ENCODE measurements around the gene TRIM52. TPM values are rescaled to one million over a fixed set of nuclear protein-coding genes. Genes with fewer than 3 reads are reported as not detected.

Gene TRIM52
- total and polyA plus RNA-seq, 2 of the 13 experiments (the other 11 are each of a cell fraction or from before 2014, with no cell fraction given): 7.2 to 11.6 TPM

DNA sequence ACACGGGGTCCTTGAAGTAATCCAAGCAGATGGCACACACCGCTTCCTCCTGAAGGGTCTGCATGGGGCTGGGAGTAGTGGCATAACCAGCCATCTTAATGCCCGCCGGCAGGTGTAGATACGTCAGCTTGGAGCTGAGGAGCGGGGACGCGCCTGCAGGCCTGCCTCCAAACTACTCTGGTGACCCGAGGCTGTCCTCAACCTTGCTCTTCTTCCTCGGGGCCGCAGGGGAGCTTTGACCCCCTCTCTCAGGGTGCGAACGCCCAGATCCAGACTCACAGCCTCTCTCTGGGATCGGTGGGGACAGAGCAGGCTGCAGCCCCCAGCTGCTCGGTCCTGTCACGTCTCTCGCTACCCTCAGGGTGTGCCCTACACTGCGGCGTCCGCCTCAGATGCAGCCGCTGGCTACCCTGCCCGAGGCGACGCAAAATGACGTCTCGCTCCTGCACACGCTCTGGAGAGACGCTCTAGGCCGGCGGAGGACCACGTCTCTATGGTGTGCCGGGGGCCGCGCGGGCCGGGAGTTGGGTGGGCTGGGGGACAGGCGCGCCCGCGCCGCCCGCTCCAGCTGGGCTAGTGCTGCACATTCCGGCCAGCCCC is at the start of gene TRIM52 (continued):
- TF ChIP-seq, protein P1, sequence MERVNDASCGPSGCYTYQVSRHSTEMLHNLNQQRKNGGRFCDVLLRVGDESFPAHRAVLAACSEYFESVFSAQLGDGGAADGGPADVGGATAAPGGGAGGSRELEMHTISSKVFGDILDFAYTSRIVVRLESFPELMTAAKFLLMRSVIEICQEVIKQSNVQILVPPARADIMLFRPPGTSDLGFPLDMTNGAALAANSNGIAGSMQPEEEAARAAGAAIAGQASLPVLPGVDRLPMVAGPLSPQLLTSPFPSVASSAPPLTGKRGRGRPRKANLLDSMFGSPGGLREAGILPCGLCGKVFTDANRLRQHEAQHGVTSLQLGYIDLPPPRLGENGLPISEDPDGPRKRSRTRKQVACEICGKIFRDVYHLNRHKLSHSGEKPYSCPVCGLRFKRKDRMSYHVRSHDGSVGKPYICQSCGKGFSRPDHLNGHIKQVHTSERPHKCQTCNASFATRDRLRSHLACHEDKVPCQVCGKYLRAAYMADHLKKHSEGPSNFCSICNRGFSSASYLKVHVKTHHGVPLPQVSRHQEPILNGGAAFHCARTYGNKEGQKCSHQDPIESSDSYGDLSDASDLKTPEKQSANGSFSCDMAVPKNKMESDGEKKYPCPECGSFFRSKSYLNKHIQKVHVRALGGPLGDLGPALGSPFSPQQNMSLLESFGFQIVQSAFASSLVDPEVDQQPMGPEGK (CRISPR knock-in tag; IDR thresholded peaks at IDR 0.05): peak; percentile 86
- TF ChIP-seq, protein P2, sequence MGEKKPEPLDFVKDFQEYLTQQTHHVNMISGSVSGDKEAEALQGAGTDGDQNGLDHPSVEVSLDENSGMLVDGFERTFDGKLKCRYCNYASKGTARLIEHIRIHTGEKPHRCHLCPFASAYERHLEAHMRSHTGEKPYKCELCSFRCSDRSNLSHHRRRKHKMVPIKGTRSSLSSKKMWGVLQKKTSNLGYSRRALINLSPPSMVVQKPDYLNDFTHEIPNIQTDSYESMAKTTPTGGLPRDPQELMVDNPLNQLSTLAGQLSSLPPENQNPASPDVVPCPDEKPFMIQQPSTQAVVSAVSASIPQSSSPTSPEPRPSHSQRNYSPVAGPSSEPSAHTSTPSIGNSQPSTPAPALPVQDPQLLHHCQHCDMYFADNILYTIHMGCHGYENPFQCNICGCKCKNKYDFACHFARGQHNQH (CRISPR knock-in tag; IDR thresholded peaks at IDR 0.05): peak; percentile 78
- TF ChIP-seq ZNF75D (CRISPR knock-in tag; IDR thresholded peaks at IDR 0.05; ENCODE audit: borderline replicate concordance) (no peak), ZNF101 (CRISPR knock-in tag; IDR thresholded peaks at IDR 0.05; ENCODE audit: borderline replicate concordance, low read depth) (no peak), ZNF788 (CRISPR knock-in tag; IDR thresholded peaks at IDR 0.05; ENCODE audit: borderline replicate concordance) (peak; percentile 96), EEA1 (CRISPR knock-in tag; IDR thresholded peaks at IDR 0.05; ENCODE audit: borderline replicate concordance) (0 out of 2 replicates have a peak, but pooled peaks have one; percentile 66), ZSCAN12 (CRISPR knock-in tag; IDR thresholded peaks at IDR 0.05) (0 out of 2 replicates have a peak, but pooled peaks have one; percentile 39), SRSF9 (IDR thresholded peaks at IDR 0.05; ENCODE audit: borderline replicate concordance, insufficient read depth, low read depth, low read length, poor library complexity, severe bottlenecking) (no peak), SCMH1 (CRISPR knock-in tag; IDR thresholded peaks at IDR 0.05; ENCODE audit: borderline replicate concordance) (no peak), ZSCAN29 (CRISPR knock-in tag; conservative IDR thresholded peaks at IDR 0.05) (0 out of 2 replicates have a peak, but pooled peaks have one; percentile 28), ZNF772 (CRISPR knock-in tag; IDR thresholded peaks at IDR 0.05) (peak; percentile 71; the same call in 1 of the 2 replicates), ZNF678 (CRISPR knock-in tag; IDR thresholded peaks at IDR 0.05) (no peak), SRSF1 (optimal IDR thresholded peaks at IDR 0.05; ENCODE audit: low read depth, low read length) (no peak), MXI1 (IDR thresholded peaks at IDR 0.05; ENCODE audit: borderline replicate concordance, low read depth, low read length) (peak; percentile 88; the same call in 2 of the 3 replicates), ZNF136 (CRISPR knock-in tag; IDR thresholded peaks at IDR 0.05; ENCODE audit: low read depth) (no peak), ZSCAN20 (CRISPR knock-in tag; IDR thresholded peaks at IDR 0.05; ENCODE audit: borderline replicate concordance) (no peak)
- TF ChIP-seq, protein P3, sequence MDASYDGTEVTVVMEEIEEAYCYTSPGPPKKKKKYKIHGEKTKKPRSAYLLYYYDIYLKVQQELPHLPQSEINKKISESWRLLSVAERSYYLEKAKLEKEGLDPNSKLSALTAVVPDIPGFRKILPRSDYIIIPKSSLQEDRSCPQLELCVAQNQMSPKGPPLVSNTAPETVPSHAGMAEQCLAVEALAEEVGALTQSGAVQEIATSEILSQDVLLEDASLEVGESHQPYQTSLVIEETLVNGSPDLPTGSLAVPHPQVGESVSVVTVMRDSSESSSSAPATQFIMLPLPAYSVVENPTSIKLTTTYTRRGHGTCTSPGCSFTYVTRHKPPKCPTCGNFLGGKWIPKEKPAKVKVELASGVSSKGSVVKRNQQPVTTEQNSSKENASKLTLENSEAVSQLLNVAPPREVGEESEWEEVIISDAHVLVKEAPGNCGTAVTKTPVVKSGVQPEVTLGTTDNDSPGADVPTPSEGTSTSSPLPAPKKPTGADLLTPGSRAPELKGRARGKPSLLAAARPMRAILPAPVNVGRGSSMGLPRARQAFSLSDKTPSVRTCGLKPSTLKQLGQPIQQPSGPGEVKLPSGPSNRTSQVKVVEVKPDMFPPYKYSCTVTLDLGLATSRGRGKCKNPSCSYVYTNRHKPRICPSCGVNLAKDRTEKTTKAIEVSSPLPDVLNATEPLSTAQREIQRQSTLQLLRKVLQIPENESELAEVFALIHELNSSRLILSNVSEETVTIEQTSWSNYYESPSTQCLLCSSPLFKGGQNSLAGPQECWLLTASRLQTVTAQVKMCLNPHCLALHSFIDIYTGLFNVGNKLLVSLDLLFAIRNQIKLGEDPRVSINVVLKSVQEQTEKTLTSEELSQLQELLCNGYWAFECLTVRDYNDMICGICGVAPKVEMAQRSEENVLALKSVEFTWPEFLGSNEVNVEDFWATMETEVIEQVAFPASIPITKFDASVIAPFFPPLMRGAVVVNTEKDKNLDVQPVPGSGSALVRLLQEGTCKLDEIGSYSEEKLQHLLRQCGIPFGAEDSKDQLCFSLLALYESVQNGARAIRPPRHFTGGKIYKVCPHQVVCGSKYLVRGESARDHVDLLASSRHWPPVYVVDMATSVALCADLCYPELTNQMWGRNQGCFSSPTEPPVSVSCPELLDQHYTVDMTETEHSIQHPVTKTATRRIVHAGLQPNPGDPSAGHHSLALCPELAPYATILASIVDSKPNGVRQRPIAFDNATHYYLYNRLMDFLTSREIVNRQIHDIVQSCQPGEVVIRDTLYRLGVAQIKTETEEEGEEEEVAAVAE (CRISPR knock-in tag; IDR thresholded peaks at IDR 0.05; ENCODE audit: borderline replicate concordance): no peak
- TF ChIP-seq, protein P4, sequence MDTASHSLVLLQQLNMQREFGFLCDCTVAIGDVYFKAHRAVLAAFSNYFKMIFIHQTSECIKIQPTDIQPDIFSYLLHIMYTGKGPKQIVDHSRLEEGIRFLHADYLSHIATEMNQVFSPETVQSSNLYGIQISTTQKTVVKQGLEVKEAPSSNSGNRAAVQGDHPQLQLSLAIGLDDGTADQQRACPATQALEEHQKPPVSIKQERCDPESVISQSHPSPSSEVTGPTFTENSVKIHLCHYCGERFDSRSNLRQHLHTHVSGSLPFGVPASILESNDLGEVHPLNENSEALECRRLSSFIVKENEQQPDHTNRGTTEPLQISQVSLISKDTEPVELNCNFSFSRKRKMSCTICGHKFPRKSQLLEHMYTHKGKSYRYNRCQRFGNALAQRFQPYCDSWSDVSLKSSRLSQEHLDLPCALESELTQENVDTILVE (CRISPR knock-in tag; IDR thresholded peaks at IDR 0.05): peak; percentile 72; the same call in 1 of the 2 replicates
- TF ChIP-seq, protein P5, sequence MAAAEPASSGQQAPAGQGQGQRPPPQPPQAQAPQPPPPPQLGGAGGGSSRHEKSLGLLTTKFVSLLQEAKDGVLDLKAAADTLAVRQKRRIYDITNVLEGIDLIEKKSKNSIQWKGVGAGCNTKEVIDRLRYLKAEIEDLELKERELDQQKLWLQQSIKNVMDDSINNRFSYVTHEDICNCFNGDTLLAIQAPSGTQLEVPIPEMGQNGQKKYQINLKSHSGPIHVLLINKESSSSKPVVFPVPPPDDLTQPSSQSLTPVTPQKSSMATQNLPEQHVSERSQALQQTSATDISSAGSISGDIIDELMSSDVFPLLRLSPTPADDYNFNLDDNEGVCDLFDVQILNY (CRISPR knock-in tag; conservative IDR thresholded peaks at IDR 0.05): 0 out of 2 replicates have a peak, but pooled peaks have one; percentile 58

Data from HepG2 (cell line).